ENCODE measurements around the gene CAMK2B. TPM values are rescaled to one million over a fixed set of nuclear protein-coding genes. Genes with fewer than 3 reads are reported as not detected.

CAMK2B gene
- polyA plus RNA-seq, 2 of the 4 experiments (the other 2 are of a cell fraction): 0.17 TPM; not detected in 1

DNA sequence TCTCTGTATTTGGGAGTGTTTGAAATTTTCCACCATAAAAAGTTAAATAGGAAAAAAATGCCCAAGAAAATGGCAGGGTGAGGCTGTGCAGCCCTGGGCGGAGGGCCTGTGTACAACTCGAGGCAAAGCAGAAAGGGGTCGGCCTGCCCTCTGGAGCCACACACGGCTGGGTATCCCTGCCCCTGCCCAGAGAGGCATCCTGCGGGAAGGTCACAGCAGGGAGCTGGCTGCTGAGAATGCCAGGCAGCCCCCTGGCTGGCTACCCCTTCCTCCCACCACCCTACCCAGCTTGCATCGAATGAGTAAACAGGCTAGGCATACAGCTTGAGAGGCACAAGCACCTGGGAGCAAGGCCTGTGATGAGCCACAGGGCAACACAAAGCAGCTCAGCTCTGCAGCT, 46.1 kb downstream of the CAMK2B start:
- FAIRE-seq (no peak), ATAC-seq (no peak), DNase-seq (ENCODE audit: low read depth in 1 of 2, low spot score in 1 of 2) (no peak)
- Histone ChIP-seq H3K4me3 (no peak overlapping the region), H3K9me3 (no peaks in the 10 kb centered on the region), H3K4me2 (no peak overlapping the region), H3K27ac (no peak overlapping the region), H3K4me1 (no peaks in the 10 kb centered on the region)
- ChIA-PET CTCF (interaction anchor here (0.6 to 4.4 kb wide), 3 partner anchors 36 to 419 kb away, joined by 3 to 13 read pairs (median 4); no protein-coding TSS in a partner anchor), POLR2A (no interaction called here)
- TF ChIP-seq BHLHE40 (IDR thresholded peaks at IDR 0.05; ENCODE audit: low read depth, low read length) (no peak), ESRRA (IDR thresholded peaks at IDR 0.05; ENCODE audit: borderline replicate concordance, low read length) (no peak), SMC3 (IDR thresholded peaks at IDR 0.05) (no peak), FOXS1 (CRISPR knock-in tag; IDR thresholded peaks at IDR 0.05) (no peak)
- 69% methylated on average over 6 of the region's 6 CpGs for WGBS (ENCODE audit: missing lambda C conversion rate)

DNA sequence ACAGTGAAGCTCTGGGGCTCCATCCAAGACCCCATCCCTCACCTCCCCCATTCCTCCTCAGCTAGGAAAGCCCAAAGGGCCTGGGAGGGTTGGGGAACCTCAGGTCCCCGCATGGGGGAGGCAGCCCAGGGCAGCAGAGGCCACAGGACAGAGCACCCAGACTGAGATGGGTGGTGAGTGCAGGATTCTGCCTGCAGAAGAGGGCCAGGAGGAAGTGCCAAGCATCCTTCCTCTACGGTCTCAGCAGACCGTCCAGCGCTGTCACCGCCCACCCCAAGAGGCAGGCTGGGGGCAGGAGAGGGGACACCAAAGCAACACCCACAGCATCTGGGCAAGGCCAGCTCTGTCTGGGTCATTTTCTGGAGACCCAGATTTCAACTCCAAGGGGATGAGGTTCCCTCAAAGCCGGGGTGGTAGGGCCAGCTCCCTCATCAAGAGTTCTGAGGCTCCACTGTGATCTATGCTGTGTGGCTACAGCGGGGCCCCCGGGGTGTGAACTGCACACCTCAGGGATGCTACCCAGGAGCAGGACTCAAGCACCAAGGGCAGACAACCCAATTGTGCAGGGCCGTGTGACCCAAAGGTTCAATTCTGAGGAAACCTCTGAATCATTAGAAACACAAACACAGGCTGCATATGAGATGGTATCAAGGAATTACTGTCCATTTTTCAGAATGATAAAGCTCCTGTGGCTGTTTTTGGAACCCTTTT, 46.8 kb downstream of the CAMK2B start:
- TF ChIP-seq NR3C1 (IDR thresholded peaks at IDR 0.05) (no peak), EP300 (IDR thresholded peaks at IDR 0.05) (no peak), CHD4 (IDR thresholded peaks at IDR 0.05; ENCODE audit: borderline replicate concordance) (no peak), GATA3 (IDR thresholded peaks at IDR 0.05; ENCODE audit: borderline replicate concordance) (no peak), ZNF302 (CRISPR knock-in tag; IDR thresholded peaks at IDR 0.05) (no peak), RAD21 (conservative IDR thresholded peaks at IDR 0.05 in 1 of 2, IDR thresholded peaks at IDR 0.05 in 1 of 2) (no peak), POLR2AphosphoS2 (conservative IDR thresholded peaks at IDR 0.05; ENCODE audit: low read length) (no peak), POLR2A (IDR thresholded peaks at IDR 0.05; ENCODE audit: low read length) (no peak), CBX2 (IDR thresholded peaks at IDR 0.05; ENCODE audit: borderline replicate concordance, low read depth) (no peak), ZFP36 (IDR thresholded peaks at IDR 0.05; ENCODE audit: borderline replicate concordance, partially characterized antibody) (no peak), BHLHE40 (IDR thresholded peaks at IDR 0.05; ENCODE audit: low read depth, low read length) (no peak), CBX8 (IDR thresholded peaks at IDR 0.05) (no peak), RNF2 (IDR thresholded peaks at IDR 0.05; ENCODE audit: borderline replicate concordance, low read depth) (no peak), FOXS1 (CRISPR knock-in tag; IDR thresholded peaks at IDR 0.05) (no peak), KDM1A (IDR thresholded peaks at IDR 0.05; ENCODE audit: low read depth) (no peak), JUNB (IDR thresholded peaks at IDR 0.05) (no peak), NFE2L2 (conservative IDR thresholded peaks at IDR 0.05; ENCODE audit: low read length) (no peak)
- TF ChIP-seq, protein P1, sequence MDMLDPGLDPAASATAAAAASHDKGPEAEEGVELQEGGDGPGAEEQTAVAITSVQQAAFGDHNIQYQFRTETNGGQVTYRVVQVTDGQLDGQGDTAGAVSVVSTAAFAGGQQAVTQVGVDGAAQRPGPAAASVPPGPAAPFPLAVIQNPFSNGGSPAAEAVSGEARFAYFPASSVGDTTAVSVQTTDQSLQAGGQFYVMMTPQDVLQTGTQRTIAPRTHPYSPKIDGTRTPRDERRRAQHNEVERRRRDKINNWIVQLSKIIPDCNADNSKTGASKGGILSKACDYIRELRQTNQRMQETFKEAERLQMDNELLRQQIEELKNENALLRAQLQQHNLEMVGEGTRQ (IDR thresholded peaks at IDR 0.05): no peak
- TF ChIP-seq, protein P2, sequence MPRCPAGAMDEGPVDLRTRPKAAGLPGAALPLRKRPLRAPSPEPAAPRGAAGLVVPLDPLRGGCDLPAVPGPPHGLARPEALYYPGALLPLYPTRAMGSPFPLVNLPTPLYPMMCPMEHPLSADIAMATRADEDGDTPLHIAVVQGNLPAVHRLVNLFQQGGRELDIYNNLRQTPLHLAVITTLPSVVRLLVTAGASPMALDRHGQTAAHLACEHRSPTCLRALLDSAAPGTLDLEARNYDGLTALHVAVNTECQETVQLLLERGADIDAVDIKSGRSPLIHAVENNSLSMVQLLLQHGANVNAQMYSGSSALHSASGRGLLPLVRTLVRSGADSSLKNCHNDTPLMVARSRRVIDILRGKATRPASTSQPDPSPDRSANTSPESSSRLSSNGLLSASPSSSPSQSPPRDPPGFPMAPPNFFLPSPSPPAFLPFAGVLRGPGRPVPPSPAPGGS (IDR thresholded peaks at IDR 0.05): no peak
- no peak for ATAC-seq
- H3K27ac ChIP-seq: no peak overlapping the region
- ChIA-PET CTCF (interaction anchor here (0.6 to 4.4 kb wide), 3 partner anchors 35 to 419 kb away, joined by 3 to 13 read pairs (median 4); no protein-coding TSS in a partner anchor), POLR2A (no interaction called here)
- no peak for FAIRE-seq
- no peak overlapping the region for H3K4me2 ChIP-seq
- DNase-seq (ENCODE audit: low read depth in 1 of 2, low spot score in 1 of 2): no peak
- H3K9me3 ChIP-seq: no peaks in the 10 kb centered on the region
- no peak overlapping the region for H3K4me3 ChIP-seq
- 67% methylated on average over 8 of the region's 9 CpGs for WGBS (ENCODE audit: missing lambda C conversion rate)
- H3K4me1 ChIP-seq: no peaks in the 10 kb centered on the region

DNA sequence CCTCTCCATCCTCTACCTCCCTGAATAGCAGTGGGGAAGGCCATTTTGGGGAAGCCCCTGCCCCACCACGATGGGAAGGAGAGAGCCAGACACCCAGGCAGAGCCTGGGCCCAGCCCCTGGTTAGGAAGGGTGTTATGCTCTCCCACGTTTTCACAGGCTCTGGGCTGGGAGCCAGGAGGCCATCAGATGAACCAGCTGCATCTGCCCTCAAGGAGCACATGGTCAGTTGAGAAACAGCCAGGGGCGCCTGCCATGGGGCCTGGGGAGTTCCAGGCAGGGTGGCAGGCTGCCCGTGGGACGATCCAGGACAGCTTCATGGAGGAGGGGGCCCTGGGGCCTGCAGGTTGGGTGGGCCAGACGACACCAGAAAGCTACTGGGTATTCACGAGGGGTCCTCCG, 47.5 kb downstream of the CAMK2B start:
- H3K4me2 ChIP-seq: no peak overlapping the region
- no peaks in the 10 kb centered on the region for H3K4me1 ChIP-seq
- no peak for DNase-seq (ENCODE audit: low read depth in 1 of 2, low spot score in 1 of 2)
- POLR2A ChIA-PET: no interaction called here
- no peak for FAIRE-seq
- H3K9me3 ChIP-seq: no peaks in the 10 kb centered on the region
- no peak for ATAC-seq
- H3K4me3 ChIP-seq: no peak overlapping the region
- CTCF ChIA-PET: interaction anchor here (4.4 kb wide), 1 partner anchor 37 kb away, joined by 13 read pairs; no protein-coding TSS in a partner anchor
- WGBS (ENCODE audit: missing lambda C conversion rate): 52% methylated on average over 8 of the region's 8 CpGs
- H3K27ac ChIP-seq: no peak overlapping the region
- TF ChIP-seq ZSCAN20 (CRISPR knock-in tag; IDR thresholded peaks at IDR 0.05) (no peak), JUN (IDR thresholded peaks at IDR 0.05) (no peak), TP53 (CRISPR knock-in tag; IDR thresholded peaks at IDR 0.05) (no peak), CBX8 (IDR thresholded peaks at IDR 0.05) (no peak), ESRRA (IDR thresholded peaks at IDR 0.05; ENCODE audit: borderline replicate concordance, low read length) (no peak), ZFP36 (IDR thresholded peaks at IDR 0.05; ENCODE audit: borderline replicate concordance, partially characterized antibody) (no peak), HOXB13 (CRISPR knock-in tag; IDR thresholded peaks at IDR 0.05; ENCODE audit: low read depth) (no peak), KDM5A (IDR thresholded peaks at IDR 0.05) (no peak), CEBPB (IDR thresholded peaks at IDR 0.05) (no peak), RARB (CRISPR knock-in tag; IDR thresholded peaks at IDR 0.05) (no peak), RCOR1 (IDR thresholded peaks at IDR 0.05; ENCODE audit: low read depth, low read length) (no peak), ZC3H11A (IDR thresholded peaks at IDR 0.05) (no peak), HEYL (CRISPR knock-in tag; IDR thresholded peaks at IDR 0.05) (no peak)
- TF ChIP-seq, protein P3, sequence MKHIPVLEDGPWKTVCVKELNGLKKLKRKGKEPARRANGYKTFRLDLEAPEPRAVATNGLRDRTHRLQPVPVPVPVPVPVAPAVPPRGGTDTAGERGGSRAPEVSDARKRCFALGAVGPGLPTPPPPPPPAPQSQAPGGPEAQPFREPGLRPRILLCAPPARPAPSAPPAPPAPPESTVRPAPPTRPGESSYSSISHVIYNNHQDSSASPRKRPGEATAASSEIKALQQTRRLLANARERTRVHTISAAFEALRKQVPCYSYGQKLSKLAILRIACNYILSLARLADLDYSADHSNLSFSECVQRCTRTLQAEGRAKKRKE (CRISPR knock-in tag; IDR thresholded peaks at IDR 0.05; ENCODE audit: low read depth): no peak
- TF ChIP-seq, protein P4, sequence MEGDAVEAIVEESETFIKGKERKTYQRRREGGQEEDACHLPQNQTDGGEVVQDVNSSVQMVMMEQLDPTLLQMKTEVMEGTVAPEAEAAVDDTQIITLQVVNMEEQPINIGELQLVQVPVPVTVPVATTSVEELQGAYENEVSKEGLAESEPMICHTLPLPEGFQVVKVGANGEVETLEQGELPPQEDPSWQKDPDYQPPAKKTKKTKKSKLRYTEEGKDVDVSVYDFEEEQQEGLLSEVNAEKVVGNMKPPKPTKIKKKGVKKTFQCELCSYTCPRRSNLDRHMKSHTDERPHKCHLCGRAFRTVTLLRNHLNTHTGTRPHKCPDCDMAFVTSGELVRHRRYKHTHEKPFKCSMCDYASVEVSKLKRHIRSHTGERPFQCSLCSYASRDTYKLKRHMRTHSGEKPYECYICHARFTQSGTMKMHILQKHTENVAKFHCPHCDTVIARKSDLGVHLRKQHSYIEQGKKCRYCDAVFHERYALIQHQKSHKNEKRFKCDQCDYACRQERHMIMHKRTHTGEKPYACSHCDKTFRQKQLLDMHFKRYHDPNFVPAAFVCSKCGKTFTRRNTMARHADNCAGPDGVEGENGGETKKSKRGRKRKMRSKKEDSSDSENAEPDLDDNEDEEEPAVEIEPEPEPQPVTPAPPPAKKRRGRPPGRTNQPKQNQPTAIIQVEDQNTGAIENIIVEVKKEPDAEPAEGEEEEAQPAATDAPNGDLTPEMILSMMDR (IDR thresholded peaks at IDR 0.05): no peak
